SU-DHL-6 (cell line): ENCODE data around the gene PIGR.

ENCODE experiments used
- EZH2phosphoT487 ChIP-seq: fragments of 200-600 bp; sonication (generic), shearing (Covaris generic); conservative IDR thresholded peaks from 2 replicates; pipeline ENCODE4 v1.6.1; 2018; ENCODE audit warnings: mild to moderate bottlenecking, antibody characterized with exemption, low read length, moderate library complexity, mixed read lengths
- TF ChIP-seq, protein P1 (sequence below): fragments of 200-600 bp; sonication (generic); IDR thresholded peaks from one replicate; pipeline ENCODE4 v1.5.1; 2017; ENCODE audit warnings: antibody characterized with exemption, mild to moderate bottlenecking, low read length, moderate library complexity; ENCODE audit not compliant: insufficient read depth, poor library complexity, severe bottlenecking

DNA sequence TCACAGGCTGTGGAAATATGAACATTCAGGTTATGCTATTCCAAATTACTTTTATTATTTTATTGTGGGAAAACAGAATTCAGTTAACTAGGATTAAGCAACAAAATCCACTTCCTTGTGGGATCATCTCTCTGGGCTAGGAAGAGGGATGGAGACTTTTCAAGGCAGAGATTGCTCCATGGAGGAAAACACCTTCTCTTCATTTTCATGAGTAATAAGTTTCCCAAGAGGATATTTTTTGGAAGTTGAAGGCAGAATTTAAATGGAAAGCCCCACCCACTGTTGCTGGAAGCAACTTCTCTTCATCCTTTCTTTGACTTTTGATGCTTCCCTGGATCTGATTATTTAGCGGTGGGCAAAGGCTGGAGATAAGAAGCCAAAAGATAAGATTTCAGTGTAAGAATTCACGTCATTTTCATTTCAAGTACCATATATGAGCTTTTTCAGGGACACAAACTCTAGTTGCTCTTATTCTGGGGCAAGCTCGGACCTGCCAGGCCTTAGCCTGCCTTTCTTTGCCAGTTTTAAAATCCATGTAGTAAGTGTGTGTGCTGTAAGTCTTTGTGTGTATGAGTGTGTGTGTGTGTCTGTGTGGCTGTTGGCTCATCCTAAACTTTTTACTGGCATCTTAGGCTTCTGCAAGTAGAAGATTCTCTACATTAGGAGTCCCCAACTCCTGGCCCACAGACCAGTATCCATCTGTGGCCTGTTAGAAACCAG lies 60.8 kb downstream of the PIGR start:
- TF ChIP-seq, protein P1, sequence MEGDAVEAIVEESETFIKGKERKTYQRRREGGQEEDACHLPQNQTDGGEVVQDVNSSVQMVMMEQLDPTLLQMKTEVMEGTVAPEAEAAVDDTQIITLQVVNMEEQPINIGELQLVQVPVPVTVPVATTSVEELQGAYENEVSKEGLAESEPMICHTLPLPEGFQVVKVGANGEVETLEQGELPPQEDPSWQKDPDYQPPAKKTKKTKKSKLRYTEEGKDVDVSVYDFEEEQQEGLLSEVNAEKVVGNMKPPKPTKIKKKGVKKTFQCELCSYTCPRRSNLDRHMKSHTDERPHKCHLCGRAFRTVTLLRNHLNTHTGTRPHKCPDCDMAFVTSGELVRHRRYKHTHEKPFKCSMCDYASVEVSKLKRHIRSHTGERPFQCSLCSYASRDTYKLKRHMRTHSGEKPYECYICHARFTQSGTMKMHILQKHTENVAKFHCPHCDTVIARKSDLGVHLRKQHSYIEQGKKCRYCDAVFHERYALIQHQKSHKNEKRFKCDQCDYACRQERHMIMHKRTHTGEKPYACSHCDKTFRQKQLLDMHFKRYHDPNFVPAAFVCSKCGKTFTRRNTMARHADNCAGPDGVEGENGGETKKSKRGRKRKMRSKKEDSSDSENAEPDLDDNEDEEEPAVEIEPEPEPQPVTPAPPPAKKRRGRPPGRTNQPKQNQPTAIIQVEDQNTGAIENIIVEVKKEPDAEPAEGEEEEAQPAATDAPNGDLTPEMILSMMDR = no peak
- TF ChIP-seq EZH2phosphoT487 = no peak
